Subcutaneous adipose tissue (tissue), 4 donors: ENCODE results near the gene OR56A1. TPM values are rescaled to one million over a fixed set of nuclear protein-coding genes. Genes with fewer than 3 reads are reported as not detected.

Experiments
- total RNA-seq, 4 donors: library from RNA; depleted of rRNA; stranded (reverse); fragments of >200 nt; gene quantifications; one replicate each; pipeline ENCODE4 v1.1.0, GENCODE V29; 2016
- TF ChIP-seq, protein P1 (sequence below): fragments of 450-650 bp; IDR thresholded peaks from one replicate; pipeline ENCODE4 v1.5.1; 2016; ENCODE audit warnings: low read depth, mild to moderate bottlenecking, control low read depth, antibody characterized with exemption, moderate library complexity

OR56A1 gene, protein sequence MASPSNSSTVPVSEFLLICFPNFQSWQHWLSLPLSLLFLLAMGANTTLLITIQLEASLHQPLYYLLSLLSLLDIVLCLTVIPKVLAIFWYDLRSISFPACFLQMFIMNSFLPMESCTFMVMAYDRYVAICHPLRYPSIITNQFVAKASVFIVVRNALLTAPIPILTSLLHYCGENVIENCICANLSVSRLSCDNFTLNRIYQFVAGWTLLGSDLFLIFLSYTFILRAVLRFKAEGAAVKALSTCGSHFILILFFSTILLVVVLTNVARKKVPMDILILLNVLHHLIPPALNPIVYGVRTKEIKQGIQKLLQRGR
- total RNA-seq: under 1 TPM in 2 of 4 donors, not detected in 2; under 0.01 to 0.19 TPM

DNA sequence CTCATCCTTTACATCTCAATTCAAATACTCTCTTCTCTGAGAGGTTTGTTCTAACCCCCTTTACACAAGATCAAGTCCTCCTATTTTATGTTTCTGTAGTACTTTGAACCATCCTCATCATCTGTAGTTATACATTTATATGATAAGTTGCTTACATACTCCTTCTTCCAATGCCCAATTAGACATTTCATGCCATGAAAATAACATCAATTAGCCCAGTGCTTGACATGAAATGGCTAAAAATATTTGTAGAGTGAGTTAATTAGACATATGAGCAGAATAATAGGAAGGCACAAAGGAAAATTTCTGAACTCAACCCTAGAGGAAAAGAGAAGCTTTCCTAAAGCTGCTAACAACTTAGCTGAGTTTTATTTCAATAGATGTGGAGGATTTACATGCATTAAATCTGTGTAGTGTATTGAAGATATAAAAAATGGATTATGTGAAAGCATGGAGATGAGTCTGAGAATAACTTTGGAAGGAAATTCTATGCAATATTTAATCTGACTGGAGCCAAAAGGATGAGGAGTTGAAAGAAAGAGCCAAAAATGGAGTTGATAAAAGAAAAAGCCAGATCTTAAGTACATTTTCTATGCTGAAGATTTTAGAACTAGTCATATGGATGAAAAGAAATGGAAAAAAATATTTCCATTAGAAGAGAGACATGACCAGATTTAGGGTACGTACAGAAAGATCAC is at the start of gene OR56A1:
Gene OR56A1, minus strand, starts transcription at position 51 of the 698 bp plus-strand sequence. CDS start 3,066 bp downstream, outside the sequence.
- TF ChIP-seq, protein P1, sequence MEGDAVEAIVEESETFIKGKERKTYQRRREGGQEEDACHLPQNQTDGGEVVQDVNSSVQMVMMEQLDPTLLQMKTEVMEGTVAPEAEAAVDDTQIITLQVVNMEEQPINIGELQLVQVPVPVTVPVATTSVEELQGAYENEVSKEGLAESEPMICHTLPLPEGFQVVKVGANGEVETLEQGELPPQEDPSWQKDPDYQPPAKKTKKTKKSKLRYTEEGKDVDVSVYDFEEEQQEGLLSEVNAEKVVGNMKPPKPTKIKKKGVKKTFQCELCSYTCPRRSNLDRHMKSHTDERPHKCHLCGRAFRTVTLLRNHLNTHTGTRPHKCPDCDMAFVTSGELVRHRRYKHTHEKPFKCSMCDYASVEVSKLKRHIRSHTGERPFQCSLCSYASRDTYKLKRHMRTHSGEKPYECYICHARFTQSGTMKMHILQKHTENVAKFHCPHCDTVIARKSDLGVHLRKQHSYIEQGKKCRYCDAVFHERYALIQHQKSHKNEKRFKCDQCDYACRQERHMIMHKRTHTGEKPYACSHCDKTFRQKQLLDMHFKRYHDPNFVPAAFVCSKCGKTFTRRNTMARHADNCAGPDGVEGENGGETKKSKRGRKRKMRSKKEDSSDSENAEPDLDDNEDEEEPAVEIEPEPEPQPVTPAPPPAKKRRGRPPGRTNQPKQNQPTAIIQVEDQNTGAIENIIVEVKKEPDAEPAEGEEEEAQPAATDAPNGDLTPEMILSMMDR: no peak

DNA sequence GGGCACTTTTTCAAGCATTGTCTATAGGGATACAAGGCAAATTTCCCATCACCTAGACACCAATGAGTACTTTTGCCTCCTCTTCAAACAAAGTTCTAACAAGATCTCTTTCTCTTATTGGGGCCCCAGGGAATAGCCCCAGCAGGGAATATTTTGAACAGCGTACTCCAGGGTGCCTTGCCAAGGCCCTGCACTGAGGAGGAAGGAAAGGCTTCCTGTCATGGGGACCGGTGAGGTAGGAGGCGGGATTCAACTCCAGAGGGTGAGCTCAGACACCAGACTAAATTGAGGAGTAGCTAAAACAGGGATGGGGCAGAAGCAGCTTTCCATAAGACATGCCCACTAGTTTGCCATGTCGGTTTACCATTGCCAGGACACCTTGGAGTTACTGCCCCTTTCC is 48.9 kb upstream of the OR56A1 start:
- TF ChIP-seq, protein P1: no peak

DNA sequence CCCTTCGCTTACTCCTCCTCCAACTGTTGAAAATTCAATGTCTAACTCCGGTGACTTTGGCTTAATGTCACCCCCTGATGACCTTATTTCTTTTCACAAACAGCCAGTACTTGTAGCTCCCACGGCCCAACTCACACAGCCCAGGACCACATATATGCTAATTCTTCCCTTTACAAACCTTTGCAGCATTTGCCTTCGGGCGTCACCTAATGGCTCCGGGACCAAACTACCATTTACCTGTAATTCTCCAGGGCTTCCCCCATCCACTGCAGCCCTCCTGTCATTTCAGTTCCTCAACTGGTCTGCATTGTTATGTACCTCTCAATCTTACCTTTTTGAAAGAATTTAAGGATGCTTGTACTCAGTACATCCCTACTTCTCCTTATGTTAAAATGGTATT is 47.2 kb upstream of the OR56A1 start:
- TF ChIP-seq, protein P1: no peak

DNA sequence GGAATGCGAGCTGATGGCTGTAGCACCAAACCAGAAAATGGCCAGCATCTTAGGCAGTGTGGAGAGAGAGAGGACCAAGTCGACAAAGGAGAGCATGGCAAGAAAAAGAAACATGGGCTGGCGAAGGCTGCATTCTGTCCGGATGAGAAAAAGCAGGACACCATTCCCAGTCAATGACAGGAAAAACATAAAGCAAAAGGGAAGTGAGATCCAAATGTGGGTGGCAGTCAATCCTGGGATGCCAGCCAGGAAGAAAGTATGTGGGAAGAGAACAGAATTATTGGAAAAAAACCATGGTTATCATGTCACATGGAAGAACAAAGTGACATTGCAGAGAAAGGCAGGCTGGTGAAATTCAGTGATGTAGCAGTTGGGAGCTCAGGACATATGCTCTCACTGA is 36.9 kb upstream of the OR56A1 start:
- TF ChIP-seq, protein P1: no peak

DNA sequence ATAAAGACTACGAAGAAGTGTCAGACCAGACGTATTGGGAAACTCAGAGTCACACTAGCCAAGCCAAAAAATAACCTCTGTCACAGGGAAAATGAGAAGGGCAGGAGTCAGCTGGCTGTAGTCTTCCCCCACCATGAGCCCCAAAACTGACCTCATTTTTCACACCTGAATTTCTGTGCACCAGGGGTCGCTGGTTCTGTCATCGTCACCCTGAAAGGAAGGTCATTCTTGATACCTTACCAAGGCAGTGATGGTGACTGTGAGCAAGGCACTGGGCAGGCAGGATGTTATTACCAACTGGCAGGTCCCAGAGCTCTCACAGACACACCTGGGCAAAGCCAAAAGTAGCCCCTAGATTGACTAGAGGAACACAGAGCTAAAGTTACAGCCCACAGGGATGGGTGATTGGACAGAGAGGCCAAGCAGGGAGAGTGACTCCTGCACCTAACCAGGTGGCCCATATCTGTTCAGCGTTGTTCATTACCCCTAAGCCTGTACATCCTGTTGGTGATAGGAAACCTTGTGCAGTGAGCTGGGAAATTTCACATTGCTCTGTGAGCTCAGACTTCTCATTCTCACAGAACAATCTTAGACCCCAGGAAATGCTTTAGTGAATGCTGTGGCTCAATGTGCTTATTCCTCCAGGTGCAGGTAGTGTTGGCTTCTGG is 32.3 kb upstream of the OR56A1 start:
- TF ChIP-seq, protein P1: no peak

DNA sequence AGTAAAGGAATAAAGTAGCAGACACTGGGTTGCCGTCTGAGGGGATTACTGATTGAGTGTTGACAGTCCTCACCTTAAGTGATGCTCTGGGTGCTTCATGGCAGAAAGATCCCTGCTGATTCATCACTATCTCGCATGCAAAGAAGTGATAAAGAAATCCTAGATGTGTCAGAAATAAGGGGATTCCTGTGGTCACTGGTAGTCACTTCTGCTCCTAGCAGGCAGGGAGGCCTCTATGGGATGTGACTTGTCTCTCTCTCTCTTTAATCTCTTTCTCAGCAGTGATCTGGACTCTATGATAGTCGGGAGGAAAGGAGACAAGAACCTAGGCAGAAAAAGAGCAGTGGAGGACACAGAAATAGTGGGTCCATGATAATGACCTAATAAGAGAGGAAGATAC is 30.9 kb upstream of the OR56A1 start:
- TF ChIP-seq, protein P1: no peak

DNA sequence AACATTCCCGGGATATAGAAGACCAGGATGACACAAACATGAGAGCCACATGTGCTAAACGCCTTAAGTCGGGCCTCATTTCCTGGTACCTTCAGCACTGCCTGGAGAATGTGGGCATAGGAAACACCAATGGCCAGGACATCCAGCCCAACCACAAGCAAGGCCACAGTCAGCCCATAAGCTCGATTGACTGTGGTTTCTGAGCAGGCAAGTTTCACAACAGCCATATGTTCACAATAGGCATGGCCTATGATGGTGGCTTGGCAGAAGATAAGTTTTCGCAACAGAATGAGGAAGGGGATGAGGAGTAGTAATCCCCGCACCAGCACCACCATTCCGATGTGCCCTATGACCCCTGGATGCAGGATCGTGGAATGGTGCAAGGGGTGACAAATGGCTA is 26.9 kb upstream of the OR56A1 start:
- TF ChIP-seq, protein P1: no peak
